Subcutaneous adipose tissue (tissue), 4 donors: ENCODE results near the gene FNDC10. TPM values are rescaled to one million over a fixed set of nuclear protein-coding genes. Genes with fewer than 3 reads are reported as not detected.

ENCODE experiments used
- total RNA-seq, 4 donors: library from RNA; depleted of rRNA; stranded (reverse); fragments of >200 nt; gene quantifications; one replicate each; pipeline ENCODE4 v1.1.0, GENCODE V29; 2016
- TF ChIP-seq, protein P1 (sequence below): fragments of 450-650 bp; IDR thresholded peaks from one replicate; pipeline ENCODE4 v1.5.1; 2016; ENCODE audit warnings: low read depth, mild to moderate bottlenecking, control low read depth, antibody characterized with exemption, moderate library complexity

The FNDC10 gene
- total RNA-seq, 4 donors from 2014 or later = 0.22 to 1.4 TPM; not detected in 2

DNA sequence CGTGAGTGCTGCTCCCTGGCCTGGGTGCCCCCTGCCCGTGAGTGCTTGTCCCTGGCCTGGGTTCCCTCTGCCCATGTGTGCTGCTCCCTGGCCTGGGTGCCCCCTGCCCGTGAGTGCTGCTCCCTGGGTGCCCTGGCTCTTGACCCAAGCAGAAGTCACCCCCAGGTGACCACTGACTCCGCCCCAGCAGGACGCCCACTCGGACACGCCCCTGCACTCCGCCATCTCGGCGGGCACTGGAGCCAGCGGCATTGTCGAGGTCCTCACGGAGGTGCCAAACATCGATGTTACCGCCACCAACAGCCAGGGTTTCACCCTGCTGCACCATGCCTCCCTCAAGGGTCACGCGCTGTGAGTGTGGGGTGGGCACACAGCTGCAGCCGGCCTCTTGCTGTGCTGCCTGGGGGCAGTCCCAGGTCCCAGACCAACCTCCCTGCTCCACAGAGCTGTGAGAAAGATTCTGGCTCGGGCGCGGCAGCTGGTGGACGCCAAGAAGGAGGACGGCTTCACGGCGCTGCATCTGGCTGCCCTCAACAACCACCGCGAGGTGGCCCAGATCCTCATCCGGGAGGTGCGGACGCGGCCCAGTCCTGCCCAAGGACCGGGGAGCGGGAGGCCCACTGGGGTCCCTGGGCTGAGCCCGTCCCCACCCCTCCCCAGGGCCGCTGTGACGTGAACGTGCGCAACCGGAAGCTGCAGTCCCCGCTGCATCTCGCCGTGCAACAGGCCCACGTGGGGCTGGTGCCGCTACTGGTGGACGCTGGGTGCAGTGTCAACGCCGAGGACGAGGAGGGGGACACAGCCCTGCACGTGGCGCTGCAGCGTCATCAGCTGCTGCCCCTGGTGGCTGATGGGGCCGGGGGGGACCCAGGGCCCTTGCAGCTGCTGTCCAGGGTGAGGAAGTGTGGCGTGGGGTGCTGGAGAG, 28.2 kb upstream of the FNDC10 start:
- TF ChIP-seq, protein P1, sequence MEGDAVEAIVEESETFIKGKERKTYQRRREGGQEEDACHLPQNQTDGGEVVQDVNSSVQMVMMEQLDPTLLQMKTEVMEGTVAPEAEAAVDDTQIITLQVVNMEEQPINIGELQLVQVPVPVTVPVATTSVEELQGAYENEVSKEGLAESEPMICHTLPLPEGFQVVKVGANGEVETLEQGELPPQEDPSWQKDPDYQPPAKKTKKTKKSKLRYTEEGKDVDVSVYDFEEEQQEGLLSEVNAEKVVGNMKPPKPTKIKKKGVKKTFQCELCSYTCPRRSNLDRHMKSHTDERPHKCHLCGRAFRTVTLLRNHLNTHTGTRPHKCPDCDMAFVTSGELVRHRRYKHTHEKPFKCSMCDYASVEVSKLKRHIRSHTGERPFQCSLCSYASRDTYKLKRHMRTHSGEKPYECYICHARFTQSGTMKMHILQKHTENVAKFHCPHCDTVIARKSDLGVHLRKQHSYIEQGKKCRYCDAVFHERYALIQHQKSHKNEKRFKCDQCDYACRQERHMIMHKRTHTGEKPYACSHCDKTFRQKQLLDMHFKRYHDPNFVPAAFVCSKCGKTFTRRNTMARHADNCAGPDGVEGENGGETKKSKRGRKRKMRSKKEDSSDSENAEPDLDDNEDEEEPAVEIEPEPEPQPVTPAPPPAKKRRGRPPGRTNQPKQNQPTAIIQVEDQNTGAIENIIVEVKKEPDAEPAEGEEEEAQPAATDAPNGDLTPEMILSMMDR = no peak

DNA sequence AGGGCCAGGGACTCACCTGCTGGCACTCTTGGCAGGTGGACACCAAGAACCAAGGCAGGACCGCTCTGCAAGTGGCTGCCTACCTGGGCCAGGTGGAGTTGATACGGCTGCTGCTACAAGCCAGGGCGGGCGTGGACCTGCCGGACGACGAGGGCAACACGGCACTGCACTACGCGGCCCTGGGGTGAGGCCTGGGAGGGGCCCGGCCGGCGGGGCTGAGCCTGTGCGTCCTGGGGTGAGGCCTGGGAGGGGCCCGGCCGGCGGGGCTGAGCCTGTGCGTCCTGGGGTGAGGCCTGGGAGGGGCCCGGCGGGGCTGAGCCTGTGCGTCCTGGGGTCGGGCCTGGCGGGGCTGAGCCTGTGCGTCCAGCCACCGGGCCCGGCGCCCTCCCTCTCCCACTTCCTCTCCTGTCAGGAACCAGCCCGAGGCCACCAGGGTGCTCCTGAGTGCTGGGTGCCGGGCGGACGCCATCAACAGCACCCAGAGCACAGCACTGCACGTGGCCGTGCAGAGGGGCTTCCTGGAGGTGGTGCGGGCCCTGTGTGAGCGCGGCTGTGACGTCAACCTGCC, 27.4 kb upstream of the FNDC10 start:
- TF ChIP-seq, protein P1 = no peak

DNA sequence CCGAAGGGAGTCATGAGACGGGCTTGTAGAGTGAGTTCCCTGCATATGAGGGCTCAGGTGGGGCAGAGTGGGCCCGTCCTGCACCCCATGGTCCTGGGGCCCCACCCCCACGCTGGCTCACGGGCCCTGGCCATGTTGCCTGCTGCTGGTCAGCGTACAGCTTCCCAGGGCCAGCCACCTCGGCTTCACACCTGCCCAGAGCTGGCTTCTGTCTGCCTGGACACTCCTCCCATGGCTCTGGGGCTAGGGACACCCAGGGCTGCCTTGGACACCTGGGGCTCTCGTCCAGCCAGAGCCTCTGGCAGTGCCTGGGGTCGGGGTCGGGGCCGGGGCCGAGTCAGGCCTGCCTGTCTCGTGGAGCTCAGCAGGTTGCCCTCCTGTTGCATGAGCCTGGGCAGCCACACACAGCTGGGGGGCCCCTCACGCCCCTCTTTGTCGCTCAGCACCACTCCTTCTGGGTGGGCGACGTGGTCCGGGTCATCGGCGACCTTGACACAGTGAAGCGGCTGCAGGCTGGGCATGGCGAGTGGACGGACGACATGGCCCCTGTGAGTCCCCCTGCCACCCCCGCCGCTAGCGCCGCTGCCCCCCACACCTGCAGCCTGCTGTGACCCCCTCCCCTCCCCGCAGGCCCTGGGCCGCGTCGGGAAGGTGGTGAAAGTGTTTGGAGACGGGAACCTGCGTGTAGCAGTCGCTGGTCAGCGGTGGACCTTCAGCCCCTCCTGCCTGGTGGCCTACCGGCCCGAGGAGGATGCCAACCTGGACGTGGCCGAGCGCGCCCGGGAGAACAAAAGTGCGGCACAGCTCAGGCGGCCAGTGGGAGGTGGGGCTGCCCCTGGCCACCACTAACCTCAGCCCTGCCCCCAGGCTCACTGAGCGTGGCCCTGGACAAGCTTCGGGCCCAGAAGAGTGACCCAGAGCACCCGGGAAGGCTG, 26.5 kb upstream of the FNDC10 start:
- TF ChIP-seq, protein P1 = no peak

DNA sequence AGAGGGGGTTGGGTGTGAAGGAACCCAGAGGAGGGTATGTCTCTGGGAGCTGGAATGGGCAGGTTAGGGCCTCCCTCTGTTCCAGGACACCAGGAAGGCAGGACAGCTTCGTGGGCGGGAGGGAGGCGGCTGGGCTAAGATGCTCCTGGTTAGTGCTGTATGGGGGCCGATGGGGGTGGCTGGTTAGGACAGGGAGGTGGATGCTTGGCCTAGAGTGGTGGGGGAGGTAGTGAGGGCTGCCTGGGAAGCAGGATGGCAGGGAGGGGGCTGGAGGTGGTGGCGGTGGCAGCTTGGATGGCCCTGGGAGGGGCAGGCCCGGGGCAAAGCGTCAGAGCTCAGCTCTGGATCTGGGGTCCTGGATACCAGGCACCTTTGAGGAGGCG, 25.9 kb upstream of the FNDC10 start:
- TF ChIP-seq, protein P1 = no peak

DNA sequence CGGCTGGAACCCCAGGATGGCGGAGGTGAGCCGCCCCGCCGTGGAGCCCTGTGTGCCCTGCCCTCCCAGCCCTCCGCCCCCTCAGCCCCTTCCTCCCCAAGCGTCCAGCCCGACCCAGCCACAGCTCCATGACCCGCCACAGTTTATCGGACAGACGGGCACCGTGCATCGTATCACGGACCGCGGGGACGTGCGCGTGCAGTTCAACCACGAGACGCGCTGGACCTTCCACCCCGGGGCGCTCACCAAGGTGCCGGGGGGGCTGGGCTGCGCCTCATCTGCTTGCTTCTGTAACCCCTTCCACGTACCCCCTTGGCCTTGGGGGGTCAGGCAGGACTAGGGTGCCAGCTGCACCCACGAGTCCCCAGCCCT, 25.5 kb upstream of the FNDC10 start:
- TF ChIP-seq, protein P1 = no peak

DNA sequence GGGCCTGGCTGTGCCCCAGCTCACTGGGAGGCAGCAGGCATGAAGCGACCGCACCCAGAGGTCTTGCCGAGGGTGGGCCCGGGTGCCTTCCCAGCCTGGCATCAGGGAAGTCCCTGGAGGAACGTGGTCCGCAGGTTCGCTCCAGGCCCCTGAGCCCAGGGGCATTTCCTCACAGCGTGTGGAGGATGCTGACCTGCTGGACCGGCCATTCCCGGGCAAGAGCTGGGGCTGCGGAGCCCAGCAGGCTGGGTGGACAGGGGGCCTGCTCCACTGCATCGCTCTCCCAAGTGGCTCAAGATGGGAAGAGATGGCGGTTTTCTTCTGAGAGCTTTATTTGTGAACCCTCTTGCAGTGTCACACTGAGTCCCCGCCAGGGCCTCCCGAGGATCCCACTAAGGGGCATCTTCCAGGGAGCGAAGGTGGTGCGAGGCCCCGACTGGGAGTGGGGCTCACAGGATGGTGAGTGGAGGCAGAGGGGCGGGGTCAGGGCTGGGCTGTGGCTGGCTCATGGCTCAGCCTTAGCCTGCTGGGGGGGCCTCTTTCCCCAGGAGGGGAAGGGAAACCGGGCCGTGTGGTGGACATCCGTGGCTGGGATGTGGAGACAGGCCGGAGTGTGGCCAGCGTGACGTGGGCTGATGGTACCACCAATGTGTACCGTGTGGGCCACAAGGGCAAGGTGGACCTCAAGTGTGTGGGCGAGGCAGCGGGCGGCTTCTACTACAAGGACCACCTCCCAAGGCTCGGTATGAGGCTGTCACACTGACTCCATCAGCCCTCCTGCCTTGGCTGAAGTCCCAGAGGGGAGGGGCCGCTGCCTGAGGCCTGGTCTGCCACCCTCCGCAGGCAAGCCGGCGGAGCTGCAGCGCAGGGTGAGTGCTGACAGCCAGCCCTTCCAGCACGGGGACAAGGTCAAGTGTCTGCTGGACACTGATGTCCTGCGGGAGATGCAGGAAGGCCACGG, 24.8 kb upstream of the FNDC10 start:
- TF ChIP-seq, protein P1 = no peak
